ENCODE results near the gene ARHGDIB.

ARHGDIB gene

DNA sequence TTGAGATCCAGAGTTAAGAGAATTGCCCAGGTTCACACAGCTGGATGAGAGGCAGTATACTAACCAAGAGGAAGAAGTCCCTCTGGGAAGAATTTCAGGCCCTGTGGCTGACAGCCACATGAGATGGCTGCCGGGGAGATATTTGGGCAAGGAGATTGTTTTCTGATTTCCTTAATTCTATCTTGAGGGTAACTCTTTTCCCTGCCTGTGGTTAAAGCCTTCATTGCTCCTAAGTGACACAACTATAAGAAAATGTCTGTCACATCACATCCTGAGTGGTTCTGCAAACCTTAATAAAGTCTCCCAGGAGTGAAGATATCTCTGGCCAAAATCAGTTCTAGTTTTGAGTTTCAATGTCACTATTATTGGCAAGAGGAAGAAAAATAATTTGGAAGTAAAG is 9.6 kb downstream of the ARHGDIB start:
- no peaks in the 10 kb centered on the region for H3K36me3 ChIP-seq (ENCODE audit: insufficient read depth, low read depth, low read length)
- H3K27me3 ChIP-seq (ENCODE audit: insufficient read depth, low read length): no peaks in the 10 kb centered on the region
- no peak overlapping the region for H3K9ac ChIP-seq (ENCODE audit: low read depth, low read length)
- H3K27ac ChIP-seq (ENCODE audit: low read length): no peak overlapping the region
- H3K4me1 ChIP-seq (ENCODE audit: insufficient read depth, low read length): peaks cover 8% of the 10 kb centered on the region
- no peaks in the 10 kb centered on the region for H3K9me3 ChIP-seq (ENCODE audit: insufficient read depth, low read depth, low read length)
- H3K4me3 ChIP-seq (ENCODE audit: low read length): no peak overlapping the region

DNA sequence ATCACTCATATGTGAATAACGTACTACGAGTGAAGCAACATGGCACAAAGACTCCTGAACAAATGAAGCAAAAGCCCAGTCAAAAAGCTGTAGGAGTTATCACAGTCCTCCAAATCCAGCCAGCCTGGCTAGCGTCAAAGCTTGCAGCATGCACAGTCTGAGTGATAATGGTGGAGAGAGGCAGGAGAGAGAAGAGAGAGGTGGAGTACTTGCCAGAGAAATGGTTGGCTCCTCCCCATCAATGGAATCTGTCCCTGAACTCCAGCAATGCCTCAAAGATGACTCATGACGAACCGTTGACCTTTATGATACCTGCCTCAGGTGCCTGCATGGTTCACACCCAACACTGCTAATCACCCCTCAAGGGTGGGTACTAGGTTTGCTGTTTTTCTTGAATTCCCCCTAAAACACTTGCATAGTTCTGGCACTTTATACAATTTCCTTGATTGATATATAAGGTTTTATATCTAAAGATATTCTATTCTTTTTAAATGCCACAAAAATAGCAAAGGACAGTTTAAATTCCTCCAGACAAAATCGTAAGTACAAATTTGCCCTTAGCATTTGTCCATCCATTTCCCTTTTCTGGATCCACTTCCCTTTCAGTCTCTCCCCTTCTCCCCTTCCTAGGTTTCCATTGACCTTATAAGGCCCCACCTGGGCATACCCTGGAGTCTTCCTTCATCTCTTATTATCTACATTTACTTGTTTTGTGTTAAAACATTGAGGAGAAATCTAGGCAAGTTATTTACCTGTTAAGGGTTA is 10.2 kb downstream of the ARHGDIB start:
- no peaks in the 10 kb centered on the region for H3K36me3 ChIP-seq (ENCODE audit: insufficient read depth, low read depth, low read length)
- no peak overlapping the region for H3K27ac ChIP-seq (ENCODE audit: low read length)
- no peaks in the 10 kb centered on the region for H3K27me3 ChIP-seq (ENCODE audit: insufficient read depth, low read length)
- H3K4me3 ChIP-seq (ENCODE audit: low read length): no peak overlapping the region
- H3K9me3 ChIP-seq (ENCODE audit: insufficient read depth, low read depth, low read length): no peaks in the 10 kb centered on the region
- peaks cover 8% of the 10 kb centered on the region for H3K4me1 ChIP-seq (ENCODE audit: insufficient read depth, low read length)
- no peak overlapping the region for H3K9ac ChIP-seq (ENCODE audit: low read depth, low read length)

DNA sequence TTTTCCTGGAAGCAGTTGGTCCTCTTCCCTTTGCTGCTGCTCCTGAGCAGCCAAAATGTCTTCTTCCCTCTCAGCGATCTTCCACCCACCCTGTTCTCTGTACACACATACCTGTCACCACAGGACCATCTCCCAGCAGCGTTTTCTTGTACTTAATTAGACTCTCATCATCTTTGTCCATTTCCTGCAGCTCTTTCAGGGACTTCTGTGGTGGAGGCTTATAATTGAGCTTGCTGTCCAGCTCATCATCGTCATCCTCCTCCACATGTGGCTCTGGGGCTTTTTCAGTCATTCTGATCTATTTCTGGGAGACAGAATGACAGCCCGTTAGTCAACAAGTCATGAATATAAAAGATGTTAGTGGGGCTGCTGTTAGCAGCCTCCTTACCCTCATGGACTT is 11.0 kb downstream of the ARHGDIB start:
- Histone ChIP-seq H3K4me1 (ENCODE audit: insufficient read depth, low read length) (peaks cover 8% of the 10 kb centered on the region), H3K36me3 (ENCODE audit: insufficient read depth, low read depth, low read length) (no peaks in the 10 kb centered on the region), H3K9ac (ENCODE audit: low read depth, low read length) (no peak overlapping the region), H3K27me3 (ENCODE audit: insufficient read depth, low read length) (no peaks in the 10 kb centered on the region), H3K27ac (ENCODE audit: low read length) (no peak overlapping the region), H3K9me3 (ENCODE audit: insufficient read depth, low read depth, low read length) (no peaks in the 10 kb centered on the region), H3K4me3 (ENCODE audit: low read length) (no peak overlapping the region)

DNA sequence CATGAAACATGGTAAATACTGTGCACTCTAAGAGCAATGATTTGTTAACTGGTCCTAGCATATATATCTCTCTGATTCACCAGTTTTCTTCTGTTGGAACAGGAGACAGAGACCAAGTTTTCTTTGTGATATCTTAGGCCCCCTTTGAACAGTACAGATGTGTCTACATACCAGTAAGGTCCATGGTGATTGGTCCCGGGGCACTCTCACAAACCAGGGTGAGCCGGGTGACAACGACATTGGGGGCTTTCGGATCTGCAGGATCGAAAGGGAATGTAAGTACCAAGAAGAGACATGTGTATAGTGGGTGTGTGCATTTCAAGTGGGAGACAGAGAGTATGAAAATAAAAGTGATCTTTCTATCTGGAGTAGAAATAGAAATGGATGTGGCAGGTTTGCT is 11.8 kb downstream of the ARHGDIB start:
- Histone ChIP-seq H3K27me3 (ENCODE audit: insufficient read depth, low read length) (no peaks in the 10 kb centered on the region), H3K9me3 (ENCODE audit: insufficient read depth, low read depth, low read length) (no peaks in the 10 kb centered on the region), H3K27ac (ENCODE audit: low read length) (no peak overlapping the region), H3K4me1 (ENCODE audit: insufficient read depth, low read length) (peaks cover 8% of the 10 kb centered on the region), H3K4me3 (ENCODE audit: low read length) (no peak overlapping the region), H3K36me3 (ENCODE audit: insufficient read depth, low read depth, low read length) (no peaks in the 10 kb centered on the region), H3K9ac (ENCODE audit: low read depth, low read length) (peak overlapping the region; percentile 56; the same call in 1 of the 2 replicates)

DNA sequence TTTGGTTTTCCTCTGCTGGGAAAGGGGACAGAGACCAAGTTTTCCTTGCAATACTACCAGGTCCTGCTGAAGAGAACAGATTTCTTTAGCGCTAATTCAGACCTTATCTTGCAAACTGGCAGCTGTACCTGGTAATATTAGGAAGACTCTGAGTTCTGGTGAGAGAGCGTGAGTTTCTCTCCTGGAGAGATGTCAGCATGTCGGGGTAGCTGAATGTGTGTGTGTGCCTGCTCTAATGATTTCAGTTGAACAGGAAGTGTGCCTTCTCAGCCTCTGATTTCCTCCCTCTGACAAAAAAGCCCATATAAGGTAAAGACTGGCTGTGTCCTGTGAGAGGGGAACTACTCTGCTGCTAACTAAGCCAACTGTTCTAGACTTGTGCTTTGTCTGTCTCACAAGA is 12.7 kb downstream of the ARHGDIB start:
- Histone ChIP-seq H3K27me3 (ENCODE audit: insufficient read depth, low read length) (no peaks in the 10 kb centered on the region), H3K9me3 (ENCODE audit: insufficient read depth, low read depth, low read length) (no peaks in the 10 kb centered on the region), H3K27ac (ENCODE audit: low read length) (peak overlapping the region; percentile 63), H3K4me3 (ENCODE audit: low read length) (no peak overlapping the region), H3K36me3 (ENCODE audit: insufficient read depth, low read depth, low read length) (no peaks in the 10 kb centered on the region), H3K4me1 (ENCODE audit: insufficient read depth, low read length) (peaks cover 8% of the 10 kb centered on the region), H3K9ac (ENCODE audit: low read depth, low read length) (peak overlapping the region; percentile 56; the same call in 1 of the 2 replicates)

DNA sequence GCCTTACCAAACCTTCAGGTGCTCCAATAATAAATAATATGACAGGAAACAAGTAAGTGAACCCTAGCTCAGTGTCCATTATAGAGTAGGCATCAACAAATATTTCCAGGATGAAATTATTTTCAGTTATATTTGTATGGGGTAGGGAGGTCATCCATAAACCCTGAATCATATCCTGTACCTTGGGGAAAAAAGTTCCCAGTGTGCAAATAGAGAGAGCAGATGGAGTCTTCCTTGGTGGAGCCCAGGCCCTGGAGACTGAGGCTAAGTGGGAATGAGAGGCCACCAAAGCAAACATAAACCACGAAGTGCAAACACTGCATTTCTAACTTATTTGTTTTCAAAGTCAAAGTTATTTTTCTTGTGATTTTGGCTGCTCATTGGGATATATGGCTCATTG is 14.5 kb downstream of the ARHGDIB start:
- Histone ChIP-seq H3K36me3 (ENCODE audit: insufficient read depth, low read depth, low read length) (no peaks in the 10 kb centered on the region), H3K9me3 (ENCODE audit: insufficient read depth, low read depth, low read length) (no peaks in the 10 kb centered on the region), H3K4me1 (ENCODE audit: insufficient read depth, low read length) (peaks cover 8% of the 10 kb centered on the region), H3K4me3 (ENCODE audit: low read length) (no peak overlapping the region), H3K27me3 (ENCODE audit: insufficient read depth, low read length) (no peaks in the 10 kb centered on the region), H3K27ac (ENCODE audit: low read length) (no peak overlapping the region), H3K9ac (ENCODE audit: low read depth, low read length) (no peak overlapping the region)

DNA sequence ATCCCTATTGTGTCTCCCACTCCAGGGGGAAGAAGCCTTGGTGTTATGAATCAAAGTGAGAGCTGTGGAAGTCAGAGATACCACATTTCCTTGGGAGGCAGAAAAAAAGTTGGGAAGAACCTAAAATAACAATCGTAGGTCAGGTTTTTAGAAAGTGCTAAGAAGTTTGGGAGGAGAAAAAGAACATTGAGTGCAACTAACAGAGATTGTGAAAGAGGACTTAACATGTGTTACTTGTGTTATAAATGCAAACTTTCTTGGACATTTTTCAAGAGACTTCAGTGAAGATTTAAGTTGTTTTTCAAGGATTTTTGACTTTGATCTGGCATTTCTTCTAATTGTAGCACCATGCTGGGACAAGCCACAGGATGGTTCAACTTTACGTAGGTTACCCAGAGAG is 15.2 kb downstream of the ARHGDIB start:
- H3K9me3 ChIP-seq (ENCODE audit: insufficient read depth, low read depth, low read length): no peaks in the 10 kb centered on the region
- H3K36me3 ChIP-seq (ENCODE audit: insufficient read depth, low read depth, low read length): no peaks in the 10 kb centered on the region
- H3K9ac ChIP-seq (ENCODE audit: low read depth, low read length): no peak overlapping the region
- peaks cover 8% of the 10 kb centered on the region for H3K4me1 ChIP-seq (ENCODE audit: insufficient read depth, low read length)
- no peak overlapping the region for H3K4me3 ChIP-seq (ENCODE audit: low read length)
- no peaks in the 10 kb centered on the region for H3K27me3 ChIP-seq (ENCODE audit: insufficient read depth, low read length)
- H3K27ac ChIP-seq (ENCODE audit: low read length): no peak overlapping the region

DNA sequence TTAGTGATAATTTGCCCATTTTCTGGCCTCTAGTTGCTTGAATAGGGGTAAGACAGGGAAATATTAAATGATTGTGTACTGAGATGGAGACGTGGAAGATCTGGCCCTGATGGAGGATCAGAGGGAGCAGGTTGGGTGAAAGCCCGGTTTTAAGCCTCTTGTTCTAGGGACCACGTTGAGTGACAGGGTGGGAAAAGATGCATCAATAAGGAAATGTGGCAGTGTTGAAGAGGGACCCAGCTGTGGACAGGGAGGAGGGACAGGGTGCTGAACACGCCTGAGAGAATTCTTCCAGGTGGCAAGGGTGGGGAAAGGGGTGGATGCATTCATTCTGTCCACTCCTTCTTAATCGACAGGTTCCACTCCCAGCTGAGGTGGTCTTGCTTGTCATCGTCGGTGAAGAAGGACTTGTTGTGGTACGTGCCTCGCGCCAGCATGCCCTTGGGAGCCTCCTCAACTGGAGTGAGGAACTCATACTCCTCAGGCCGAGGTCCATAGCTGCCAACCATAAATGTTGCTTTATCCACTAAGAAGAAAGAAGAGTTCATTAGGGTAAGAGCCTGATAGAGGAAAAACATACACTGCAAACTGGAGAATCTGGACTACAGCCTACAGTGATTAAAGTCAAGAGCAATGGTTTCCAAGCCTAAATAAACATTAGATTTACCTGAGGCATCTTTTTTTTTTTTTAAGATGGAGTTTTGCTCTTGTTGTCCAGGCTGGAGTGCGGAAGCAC is 19.0 kb downstream of the ARHGDIB start:
- no peaks in the 10 kb centered on the region for H3K36me3 ChIP-seq (ENCODE audit: insufficient read depth, low read depth, low read length)

DNA sequence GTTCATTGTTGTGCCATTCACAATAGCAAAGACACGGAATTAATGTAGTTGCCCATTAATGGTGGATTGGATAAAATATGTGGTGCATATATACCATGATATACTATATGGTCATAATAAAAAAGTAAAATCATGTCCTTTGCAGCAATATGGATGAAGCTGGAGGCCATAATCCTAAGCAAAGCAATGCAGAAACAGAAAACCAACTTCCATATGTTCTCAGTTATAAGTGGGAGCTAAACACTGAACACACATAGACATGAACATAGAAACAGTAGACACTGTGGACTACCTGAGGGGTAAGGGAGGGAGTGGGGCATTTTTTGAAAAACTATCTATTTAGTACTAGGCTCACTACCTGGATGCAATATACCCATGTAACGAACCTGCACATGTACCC is 20.0 kb downstream of the ARHGDIB start:
- Histone ChIP-seq H3K4me3 (ENCODE audit: low read length) (no peak overlapping the region), H3K27ac (ENCODE audit: low read length) (no peak overlapping the region), H3K9me3 (ENCODE audit: insufficient read depth, low read depth, low read length) (no peaks in the 10 kb centered on the region), H3K9ac (ENCODE audit: low read depth, low read length) (no peak overlapping the region), H3K4me1 (ENCODE audit: insufficient read depth, low read length) (no peaks in the 10 kb centered on the region), H3K27me3 (ENCODE audit: insufficient read depth, low read length) (no peaks in the 10 kb centered on the region), H3K36me3 (ENCODE audit: insufficient read depth, low read depth, low read length) (no peaks in the 10 kb centered on the region)

More for the DNA sequence above, 19.0 kb downstream of the ARHGDIB start:
- Histone ChIP-seq H3K4me1 (ENCODE audit: insufficient read depth, low read length) (no peaks in the 10 kb centered on the region), H3K4me3 (ENCODE audit: low read length) (no peak overlapping the region), H3K27me3 (ENCODE audit: insufficient read depth, low read length) (no peaks in the 10 kb centered on the region), H3K9me3 (ENCODE audit: insufficient read depth, low read depth, low read length) (no peaks in the 10 kb centered on the region), H3K27ac (ENCODE audit: low read length) (no peak overlapping the region), H3K9ac (ENCODE audit: low read depth, low read length) (no peak overlapping the region)

DNA sequence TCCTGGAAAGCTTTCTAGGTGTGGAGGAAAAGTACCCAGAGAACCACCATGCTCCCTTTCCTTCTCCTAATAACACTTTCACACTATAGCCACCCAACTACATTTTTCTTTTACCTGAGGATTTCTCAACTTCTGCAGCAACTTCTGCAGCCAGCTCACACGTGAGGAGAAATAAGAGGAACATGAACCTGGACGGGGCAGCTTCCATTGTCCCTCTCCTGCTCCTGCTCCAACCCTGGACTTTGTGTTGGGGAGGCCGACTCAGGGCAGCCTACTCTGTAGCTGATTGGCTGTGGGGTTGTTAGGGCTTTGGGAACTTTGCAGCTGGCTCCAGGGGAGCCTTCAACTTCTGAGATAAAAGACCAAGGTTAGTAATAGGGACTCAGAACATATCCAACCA is 23.1 kb downstream of the ARHGDIB start, which contains the start of gene ERP27:
Gene ERP27, minus strand, starts transcription at position 237 of the 400 bp plus-strand sequence. Its CDS starts 29 bp downstream, at position 208.
- no peaks in the 10 kb centered on the region for H3K27me3 ChIP-seq (ENCODE audit: insufficient read depth, low read length)
- H3K4me3 ChIP-seq (ENCODE audit: low read length): no peak within 1 kb of the TSS
- H3K27ac ChIP-seq (ENCODE audit: low read length): no peak within 1 kb of the TSS
- H3K9ac ChIP-seq (ENCODE audit: low read depth, low read length): no peak within 1 kb of the TSS
- no peaks in the 10 kb centered on the region for H3K9me3 ChIP-seq (ENCODE audit: insufficient read depth, low read depth, low read length)
- H3K4me1 ChIP-seq (ENCODE audit: insufficient read depth, low read length): no peaks in the 10 kb centered on the region
- no peaks in the 10 kb centered on the region for H3K36me3 ChIP-seq (ENCODE audit: insufficient read depth, low read depth, low read length)

DNA sequence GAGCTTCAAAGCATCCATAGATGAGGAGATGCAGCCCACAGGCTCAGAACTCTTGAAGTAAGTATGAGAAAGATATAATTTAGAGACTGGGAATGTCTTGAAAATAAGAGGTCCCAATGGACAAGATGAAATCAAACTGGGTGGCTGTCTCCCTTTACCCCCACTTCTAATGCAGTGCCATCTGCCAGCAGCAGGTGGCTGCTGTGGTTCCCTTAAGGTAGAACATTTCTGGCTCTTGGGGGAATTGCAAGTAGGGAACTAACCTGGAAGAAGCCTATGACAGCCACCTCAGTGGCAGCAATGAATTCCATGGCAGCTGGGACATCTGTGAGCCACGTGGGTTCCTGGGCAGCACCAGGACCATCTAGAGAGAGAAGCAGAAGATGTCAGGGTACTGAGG is 23.7 kb downstream of the ARHGDIB start:
- Histone ChIP-seq H3K4me3 (ENCODE audit: low read length) (no peak overlapping the region), H3K9ac (ENCODE audit: low read depth, low read length) (no peak overlapping the region), H3K9me3 (ENCODE audit: insufficient read depth, low read depth, low read length) (no peaks in the 10 kb centered on the region), H3K27me3 (ENCODE audit: insufficient read depth, low read length) (no peaks in the 10 kb centered on the region), H3K4me1 (ENCODE audit: insufficient read depth, low read length) (no peaks in the 10 kb centered on the region), H3K27ac (ENCODE audit: low read length) (no peak overlapping the region), H3K36me3 (ENCODE audit: insufficient read depth, low read depth, low read length) (no peaks in the 10 kb centered on the region)

DNA sequence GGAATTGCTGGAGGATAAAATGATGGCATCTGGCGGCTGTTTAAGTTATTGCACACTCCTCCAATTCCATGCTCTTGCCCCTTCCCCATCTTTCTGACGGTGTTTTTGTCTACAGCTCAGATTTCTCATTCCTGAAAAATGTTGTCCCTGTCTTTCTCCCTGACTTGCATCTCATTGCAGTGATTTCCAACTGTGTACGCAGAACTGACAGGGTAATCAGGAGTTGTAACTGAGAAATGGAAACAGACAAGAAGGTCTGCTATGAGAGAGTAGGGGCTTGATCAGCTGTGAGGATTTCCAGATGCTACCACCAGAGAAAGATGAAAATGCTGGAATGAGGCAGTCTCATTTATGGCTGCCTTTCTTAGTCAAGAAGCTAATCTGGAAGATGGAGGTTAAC is 24.4 kb downstream of the ARHGDIB start:
- Histone ChIP-seq H3K36me3 (ENCODE audit: insufficient read depth, low read depth, low read length) (no peaks in the 10 kb centered on the region), H3K27ac (ENCODE audit: low read length) (no peak overlapping the region)

More for the DNA sequence above, 24.4 kb downstream of the ARHGDIB start:
- Histone ChIP-seq H3K9me3 (ENCODE audit: insufficient read depth, low read depth, low read length) (no peaks in the 10 kb centered on the region), H3K27me3 (ENCODE audit: insufficient read depth, low read length) (no peaks in the 10 kb centered on the region), H3K9ac (ENCODE audit: low read depth, low read length) (no peak overlapping the region), H3K4me3 (ENCODE audit: low read length) (no peak overlapping the region), H3K4me1 (ENCODE audit: insufficient read depth, low read length) (no peaks in the 10 kb centered on the region)
